HepG2 (cell line): ENCODE data around the gene CAPN15. TPM values are rescaled to one million over a fixed set of nuclear protein-coding genes. Genes with fewer than 3 reads are reported as not detected.
A peak's percentile ranks its signal among the peaks of the same experiment; 100 is the strongest.

Experiments
- ATAC-seq: fragments of 200-7000 bp; cut with Tn5 transposase; 3 replicates; pipeline ENCODE4 v1.9.1; 2020; ENCODE audit warnings: mild to moderate bottlenecking, moderate library complexity
- BruUV-seq: library from RNA; stranded (reverse); fragments of 400-500 nt; replicated peaks from 2 replicates; lab custom pipeline; 2021; lab: Mats Ljungman, UMichigan
- CTCF ChIA-PET: fragments of 300-600 bp; formaldehyde crosslinking; extraction: SDS; loops from one replicate; lab custom pipeline; 2021; ENCODE audit warnings: low total read pairs, inconsistent platforms, low intra/inter-chr PET ratio; lab: Yijun Ruan, JAX
- POLR2A ChIA-PET: fragments of 350-600 bp; sonication (Branson Sonifier 250); formaldehyde crosslinking; loops from one replicate; lab custom pipeline; 2020; ENCODE audit warnings: antibody characterized with exemption, inconsistent platforms; lab: Yijun Ruan, JAX
- DNase-seq: peaks from one replicate; pipeline ENCODE4 v3.0.0-alpha.2; 2015; ENCODE audit warnings: low spot score
- FAIRE-seq: peaks from 3 replicates; lab custom pipeline; 2011; peaks lifted over from hg19 to GRCh38; lab: Jason Lieb, UNC
- H2AFZ ChIP-seq: one replicate; pipeline ENCODE4 v1.6.1; 2011; ENCODE audit warnings: low read length, inconsistent platforms
- H3K27ac ChIP-seq: fragments of 300-600 bp; 3 replicates; pipeline ENCODE4 v1.8.0; 2011; ENCODE audit warnings: mixed run types, mild to moderate bottlenecking, mixed read lengths, low read length, inconsistent platforms; ENCODE audit not compliant: insufficient read depth; ENCODE audit errors: extremely low read length
- H3K27me3 ChIP-seq, 2 experiments: fragments of 200-600 bp in 1 of 2; 2 replicates in 1 of 2; 3 replicates in 1 of 2; pipeline versions ENCODE4 v1.6.0 to v1.8.0; 2011; ENCODE audit warnings: low read length in 2 of 2, mild to moderate bottlenecking in 2 of 2, moderate library complexity in 2 of 2, inconsistent platforms in 1 of 2; ENCODE audit not compliant: insufficient read depth in 2 of 2, control insufficient read depth in 1 of 2
- H3K36me3 ChIP-seq, 2 experiments: fragments of 200-600 bp in 1 of 2; replicated peaks in 1 of 2; 2 replicates in 1 of 2; 3 replicates in 1 of 2; pipeline versions ENCODE4 v1.5.1 to v1.8.0; 2011; ENCODE audit warnings: low read length in 2 of 2, inconsistent platforms in 1 of 2; ENCODE audit not compliant: insufficient read depth in 2 of 2, control insufficient read depth in 1 of 2
- H3K4me1 ChIP-seq: 2 replicates; pipeline ENCODE4 v1.5.1; 2012; ENCODE audit warnings: low read length, inconsistent platforms; ENCODE audit not compliant: insufficient read depth
- H3K4me2 ChIP-seq: 2 replicates; pipeline ENCODE4 v1.6.0; 2011; ENCODE audit warnings: low read depth, low read length, inconsistent platforms
- H3K4me3 ChIP-seq, 3 experiments: fragments of 200-600 bp in 1 of 3; sonication (generic), shearing (Covaris generic) in 1 of 3; replicated peaks in 1 of 3; 2 replicates each; pipeline ENCODE4 v1.5.1; 2011 to 2016; ENCODE audit warnings: low read length in 3 of 3, inconsistent platforms in 2 of 3, low read depth in 2 of 3, mild to moderate bottlenecking in 2 of 3, control low read depth in 1 of 3, mixed read lengths in 1 of 3; ENCODE audit not compliant: insufficient read depth in 1 of 3
- H3K79me2 ChIP-seq: one replicate; pipeline ENCODE4 v1.6.1; 2011; ENCODE audit warnings: low read length, inconsistent platforms; ENCODE audit not compliant: insufficient read depth
- H3K9ac ChIP-seq: 2 replicates; pipeline ENCODE4 v1.6.0; 2011; ENCODE audit warnings: mild to moderate bottlenecking, low read depth, low read length, inconsistent platforms; ENCODE audit not compliant: insufficient read depth
- H3K9me3 ChIP-seq: 2 replicates; pipeline ENCODE4 v1.5.1; 2012; ENCODE audit warnings: mild to moderate bottlenecking, low read length
- H4K20me1 ChIP-seq: 2 replicates; pipeline ENCODE4 v1.6.0; 2011; ENCODE audit warnings: inconsistent platforms, mild to moderate bottlenecking, low read length, moderate library complexity; ENCODE audit not compliant: insufficient read depth
- MTA1 ChIP-seq: sonication (generic); formaldehyde crosslinking; IDR thresholded peaks from 2 replicates; pipeline ENCODE4 v1.4.0; 2020; ENCODE audit warnings: missing genetic modification reagents, mild to moderate bottlenecking, borderline replicate concordance
- MYNN ChIP-seq: sonication (generic); formaldehyde crosslinking; IDR thresholded peaks from 2 replicates; pipeline ENCODE4 v1.4.0; 2020; ENCODE audit warnings: mild to moderate bottlenecking, low read depth, missing genetic modification reagents
- SCMH1 ChIP-seq: sonication (generic); formaldehyde crosslinking; IDR thresholded peaks from 2 replicates; pipeline ENCODE4 v1.9.0; 2021; ENCODE audit warnings: missing genetic modification reagents, mild to moderate bottlenecking, borderline replicate concordance
- SKI ChIP-seq: fragments of 450-650 bp; IDR thresholded peaks from one replicate; pipeline ENCODE4 v1.6.1; 2018; ENCODE audit warnings: mild to moderate bottlenecking; ENCODE audit not compliant: partially characterized antibody
- TCF12 ChIP-seq, 2 experiments: fragments of 450-650 bp in 1 of 2; sonication (generic) in 1 of 2; formaldehyde crosslinking in 1 of 2; IDR thresholded peaks; 2 replicates each; pipeline versions ENCODE4 v1.6.1 to v1.8.0; 2017 to 2022; ENCODE audit warnings: antibody characterized with exemption in 1 of 2, mild to moderate bottlenecking in 1 of 2, missing genetic modification reagents in 1 of 2, moderate library complexity in 1 of 2
- ZMYM2 ChIP-seq: sonication (generic); formaldehyde crosslinking; IDR thresholded peaks from 2 replicates; pipeline ENCODE4 v1.8.0; 2022; ENCODE audit warnings: mild to moderate bottlenecking, missing genetic modification reagents
- ZNF10 ChIP-seq: sonication (generic); formaldehyde crosslinking; IDR thresholded peaks from 2 replicates; pipeline ENCODE4 v1.4.0; 2020; ENCODE audit warnings: mild to moderate bottlenecking, low read depth, missing genetic modification reagents, borderline replicate concordance
- ZNF674 ChIP-seq: sonication (generic); formaldehyde crosslinking; IDR thresholded peaks from 2 replicates; pipeline ENCODE4 v1.5.0; 2020; ENCODE audit warnings: low read depth, mild to moderate bottlenecking, missing genetic modification reagents
- ZNF749 ChIP-seq: sonication (generic); formaldehyde crosslinking; IDR thresholded peaks from 2 replicates; pipeline ENCODE4 v1.8.0; 2022; ENCODE audit warnings: mild to moderate bottlenecking, missing genetic modification reagents, moderate library complexity, borderline replicate concordance
- ZNF777 ChIP-seq: sonication (generic); formaldehyde crosslinking; IDR thresholded peaks from 2 replicates; pipeline ENCODE4 v1.4.0; 2020; ENCODE audit warnings: missing genetic modification reagents
- WGBS: methylation state at CpG from one replicate; pipeline ENCODE4 v1.1.6; 2017; ENCODE audit warnings: low lambda C conversion rate; 5-methylcytosine and 5-hydroxymethylcytosine counted together
- in situ Hi-C: cut with HindIII; loops from 2 replicates; pipeline ENCODE4 v1.10.0; 2017; ENCODE audit warnings: low pct_unique_long_range_greater_than_20kb; ENCODE audit not compliant: extremely low pct_ligation_motif_present
- intact Hi-C: fragments of 100-400 bp; cut with micrococcal nuclease; formaldehyde crosslinking; loops from one replicate; pipeline ENCODE4 v1.10.0; 2022; ENCODE audit not compliant: unreplicated experiment
- polyA plus RNA-seq, 8 experiments: library from polyadenylated mRNA; depleted of rRNA in 3 of 8; stranded (reverse) in 7 of 8; unstranded in 1 of 8; fragments of >200 nt; fragmentation: Illumina TruSeq in 4 of 8; extraction: Trizol in 4 of 8; gene quantifications; 2 replicates each; pipeline versions ENCODE4 v1.2.1 to v1.2.3, GENCODE V29; 2011 to 2016; ENCODE audit warnings: low read depth in 4 of 8, missing spikeins in 1 of 8, mixed read lengths in 1 of 8; ENCODE audit not compliant: insufficient read depth in 1 of 8
- total RNA-seq, 5 experiments: library from RNA; depleted of rRNA; stranded (reverse); fragments of >200 nt; fragmentation: Illumina TruSeq; extraction: Trizol; gene quantifications; 2 replicates each; pipeline ENCODE4 v1.2.3, GENCODE V29; 2016; ENCODE audit warnings: low read depth in 1 of 5
- TF ChIP-seq, protein P1 (sequence below): sonication (generic); formaldehyde crosslinking; IDR thresholded peaks from 2 replicates; pipeline ENCODE4 v1.4.0; 2020; ENCODE audit warnings: missing genetic modification reagents
- TF ChIP-seq, protein P2 (sequence below): sonication (generic); formaldehyde crosslinking; IDR thresholded peaks from 2 replicates; pipeline ENCODE4 v1.5.1; 2020; ENCODE audit warnings: mild to moderate bottlenecking, missing genetic modification reagents, moderate library complexity
- TF ChIP-seq, protein P3 (sequence below): sonication (generic); formaldehyde crosslinking; IDR thresholded peaks from 2 replicates; pipeline ENCODE4 v1.5.1; 2020; ENCODE audit warnings: missing genetic modification reagents, mild to moderate bottlenecking, borderline replicate concordance
- TF ChIP-seq, protein P4 (sequence below): sonication (generic); formaldehyde crosslinking; IDR thresholded peaks from 2 replicates; pipeline ENCODE4 v1.5.0; 2020; ENCODE audit warnings: missing genetic modification reagents

Gene CAPN15
- total and polyA plus RNA-seq, 2 of the 13 experiments (the other 11 are each of a cell fraction or from before 2014, with no cell fraction given) = 14.9 to 24.5 TPM

DNA sequence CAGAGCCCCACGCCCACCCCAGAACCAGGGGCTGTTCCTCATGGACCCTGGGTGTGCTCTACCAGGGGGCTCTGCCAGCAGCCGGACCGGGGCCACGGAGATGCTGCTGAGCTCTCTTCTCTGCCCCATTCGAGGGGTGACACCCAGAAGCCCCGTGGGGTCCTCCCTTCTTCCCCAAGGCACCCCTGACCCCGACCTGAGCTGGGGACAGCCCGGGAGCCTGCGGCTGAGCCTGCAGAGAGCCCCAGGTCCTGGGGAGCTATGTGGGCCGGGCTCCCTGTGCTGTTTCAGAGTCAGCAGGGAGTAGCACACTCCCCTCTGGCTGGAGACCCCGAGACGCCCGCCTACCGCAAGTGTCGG is 31.5 kb downstream of the CAPN15 start:
- Histone ChIP-seq H2AFZ (no peak overlapping the region), H3K9ac (peak overlapping the region; percentile 49; the same call in 1 of the 2 replicates), H3K4me2 (peak overlapping the region; percentile 85), H3K27ac (peak overlapping the region; percentile 24), H3K4me1 (peaks cover 72% of the 10 kb centered on the region), H3K27me3 (peaks cover 13 to 45% of the 10 kb centered on the region in 2 experiments), H3K9me3 (no peaks in the 10 kb centered on the region), H3K4me3 (peak overlapping the region; percentile 5 to 67 (median 25); a peak in 5 of 6 replicates), H3K36me3 (no peaks in the 10 kb centered on the region), H4K20me1 (no peaks in the 10 kb centered on the region), H3K79me2 (no peaks in the 10 kb centered on the region)
- ATAC-seq (peak; percentile 23), DNase-seq (no peak), FAIRE-seq (no peak)
- POLR2A ChIA-PET = interaction anchor here (1.0 to 2.3 kb wide), 8 partner anchors 8 to 59 kb away, joined by 3 to 17 read pairs (median 4); partner anchors contain the start of gene NHLRC4
- no CpG with 5 or more reads among the region's 15 CpGs for WGBS
- in situ Hi-C loops (no loop called here), intact Hi-C loops (no loop called here)
- BruUV-seq = no TSS peak
- CTCF ChIA-PET = no interaction called here
- TF ChIP-seq SCMH1 (no peak), ZNF674 (CRISPR knock-in tag) (no peak), MYNN (CRISPR knock-in tag) (no peak), MTA1 (peak; percentile 3; the same call in 1 of the 2 replicates), TCF12 (IDR thresholded peaks at IDR 0.05) (no peak), TCF12 (CRISPR knock-in tag; IDR thresholded peaks at IDR 0.05) (no peak), SKI (no peak), ZNF777 (CRISPR knock-in tag) (peak; percentile 13; the same call in 1 of the 2 replicates), ZNF10 (CRISPR knock-in tag) (no peak), ZMYM2 (CRISPR knock-in tag) (no peak), ZNF749 (no peak)
- TF ChIP-seq, protein P1, sequence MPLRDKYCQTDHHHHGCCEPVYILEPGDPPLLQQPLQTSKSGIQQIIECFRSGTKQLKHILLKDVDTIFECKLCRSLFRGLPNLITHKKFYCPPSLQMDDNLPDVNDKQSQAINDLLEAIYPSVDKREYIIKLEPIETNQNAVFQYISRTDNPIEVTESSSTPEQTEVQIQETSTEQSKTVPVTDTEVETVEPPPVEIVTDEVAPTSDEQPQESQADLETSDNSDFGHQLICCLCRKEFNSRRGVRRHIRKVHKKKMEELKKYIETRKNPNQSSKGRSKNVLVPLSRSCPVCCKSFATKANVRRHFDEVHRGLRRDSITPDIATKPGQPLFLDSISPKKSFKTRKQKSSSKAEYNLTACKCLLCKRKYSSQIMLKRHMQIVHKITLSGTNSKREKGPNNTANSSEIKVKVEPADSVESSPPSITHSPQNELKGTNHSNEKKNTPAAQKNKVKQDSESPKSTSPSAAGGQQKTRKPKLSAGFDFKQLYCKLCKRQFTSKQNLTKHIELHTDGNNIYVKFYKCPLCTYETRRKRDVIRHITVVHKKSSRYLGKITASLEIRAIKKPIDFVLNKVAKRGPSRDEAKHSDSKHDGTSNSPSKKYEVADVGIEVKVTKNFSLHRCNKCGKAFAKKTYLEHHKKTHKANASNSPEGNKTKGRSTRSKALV (CRISPR knock-in tag) = 0 out of 2 replicates have a peak, but pooled peaks have one; percentile 19
- TF ChIP-seq, protein P2, sequence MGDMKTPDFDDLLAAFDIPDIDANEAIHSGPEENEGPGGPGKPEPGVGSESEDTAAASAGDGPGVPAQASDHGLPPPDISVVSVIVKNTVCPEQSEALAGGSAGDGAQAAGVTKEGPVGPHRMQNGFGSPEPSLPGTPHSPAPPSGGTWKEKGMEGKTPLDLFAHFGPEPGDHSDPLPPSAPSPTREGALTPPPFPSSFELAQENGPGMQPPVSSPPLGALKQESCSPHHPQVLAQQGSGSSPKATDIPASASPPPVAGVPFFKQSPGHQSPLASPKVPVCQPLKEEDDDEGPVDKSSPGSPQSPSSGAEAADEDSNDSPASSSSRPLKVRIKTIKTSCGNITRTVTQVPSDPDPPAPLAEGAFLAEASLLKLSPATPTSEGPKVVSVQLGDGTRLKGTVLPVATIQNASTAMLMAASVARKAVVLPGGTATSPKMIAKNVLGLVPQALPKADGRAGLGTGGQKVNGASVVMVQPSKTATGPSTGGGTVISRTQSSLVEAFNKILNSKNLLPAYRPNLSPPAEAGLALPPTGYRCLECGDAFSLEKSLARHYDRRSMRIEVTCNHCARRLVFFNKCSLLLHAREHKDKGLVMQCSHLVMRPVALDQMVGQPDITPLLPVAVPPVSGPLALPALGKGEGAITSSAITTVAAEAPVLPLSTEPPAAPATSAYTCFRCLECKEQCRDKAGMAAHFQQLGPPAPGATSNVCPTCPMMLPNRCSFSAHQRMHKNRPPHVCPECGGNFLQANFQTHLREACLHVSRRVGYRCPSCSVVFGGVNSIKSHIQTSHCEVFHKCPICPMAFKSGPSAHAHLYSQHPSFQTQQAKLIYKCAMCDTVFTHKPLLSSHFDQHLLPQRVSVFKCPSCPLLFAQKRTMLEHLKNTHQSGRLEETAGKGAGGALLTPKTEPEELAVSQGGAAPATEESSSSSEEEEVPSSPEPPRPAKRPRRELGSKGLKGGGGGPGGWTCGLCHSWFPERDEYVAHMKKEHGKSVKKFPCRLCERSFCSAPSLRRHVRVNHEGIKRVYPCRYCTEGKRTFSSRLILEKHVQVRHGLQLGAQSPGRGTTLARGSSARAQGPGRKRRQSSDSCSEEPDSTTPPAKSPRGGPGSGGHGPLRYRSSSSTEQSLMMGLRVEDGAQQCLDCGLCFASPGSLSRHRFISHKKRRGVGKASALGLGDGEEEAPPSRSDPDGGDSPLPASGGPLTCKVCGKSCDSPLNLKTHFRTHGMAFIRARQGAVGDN (CRISPR knock-in tag) = peak; percentile 2; the same call in 1 of the 2 replicates
- TF ChIP-seq, protein P3, sequence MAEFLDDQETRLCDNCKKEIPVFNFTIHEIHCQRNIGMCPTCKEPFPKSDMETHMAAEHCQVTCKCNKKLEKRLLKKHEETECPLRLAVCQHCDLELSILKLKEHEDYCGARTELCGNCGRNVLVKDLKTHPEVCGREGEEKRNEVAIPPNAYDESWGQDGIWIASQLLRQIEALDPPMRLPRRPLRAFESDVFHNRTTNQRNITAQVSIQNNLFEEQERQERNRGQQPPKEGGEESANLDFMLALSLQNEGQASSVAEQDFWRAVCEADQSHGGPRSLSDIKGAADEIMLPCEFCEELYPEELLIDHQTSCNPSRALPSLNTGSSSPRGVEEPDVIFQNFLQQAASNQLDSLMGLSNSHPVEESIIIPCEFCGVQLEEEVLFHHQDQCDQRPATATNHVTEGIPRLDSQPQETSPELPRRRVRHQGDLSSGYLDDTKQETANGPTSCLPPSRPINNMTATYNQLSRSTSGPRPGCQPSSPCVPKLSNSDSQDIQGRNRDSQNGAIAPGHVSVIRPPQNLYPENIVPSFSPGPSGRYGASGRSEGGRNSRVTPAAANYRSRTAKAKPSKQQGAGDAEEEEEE (CRISPR knock-in tag) = no peak
- TF ChIP-seq, protein P4, sequence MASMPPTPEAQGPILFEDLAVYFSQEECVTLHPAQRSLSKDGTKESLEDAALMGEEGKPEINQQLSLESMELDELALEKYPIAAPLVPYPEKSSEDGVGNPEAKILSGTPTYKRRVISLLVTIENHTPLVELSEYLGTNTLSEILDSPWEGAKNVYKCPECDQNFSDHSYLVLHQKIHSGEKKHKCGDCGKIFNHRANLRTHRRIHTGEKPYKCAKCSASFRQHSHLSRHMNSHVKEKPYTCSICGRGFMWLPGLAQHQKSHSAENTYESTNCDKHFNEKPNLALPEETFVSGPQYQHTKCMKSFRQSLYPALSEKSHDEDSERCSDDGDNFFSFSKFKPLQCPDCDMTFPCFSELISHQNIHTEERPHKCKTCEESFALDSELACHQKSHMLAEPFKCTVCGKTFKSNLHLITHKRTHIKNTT (CRISPR knock-in tag) = no peak
